Measurements from ENCODE around the gene PTPRE. TPM values are rescaled to one million over a fixed set of nuclear protein-coding genes. Genes with fewer than 3 reads are reported as not detected.

The PTPRE gene
- total RNA-seq, 2 experiments from 2014 or later, result 33.3 to 38.3 TPM

- ChIA-PET CTCF (no interaction called here), POLR2A (no interaction called here)
Observed at GRCh38 chr10:127881262-127881661, 25.6 kb upstream of the PTPRE start.

- ChIA-PET POLR2A (no interaction called here), CTCF (no interaction called here)
Observed at GRCh38 chr10:127882391-127882790, 24.5 kb upstream of the PTPRE start.

- CTCF ChIA-PET, result no interaction called here
Observed at GRCh38 chr10:127882801-127883459, 24.0 kb upstream of the PTPRE start.

DNA sequence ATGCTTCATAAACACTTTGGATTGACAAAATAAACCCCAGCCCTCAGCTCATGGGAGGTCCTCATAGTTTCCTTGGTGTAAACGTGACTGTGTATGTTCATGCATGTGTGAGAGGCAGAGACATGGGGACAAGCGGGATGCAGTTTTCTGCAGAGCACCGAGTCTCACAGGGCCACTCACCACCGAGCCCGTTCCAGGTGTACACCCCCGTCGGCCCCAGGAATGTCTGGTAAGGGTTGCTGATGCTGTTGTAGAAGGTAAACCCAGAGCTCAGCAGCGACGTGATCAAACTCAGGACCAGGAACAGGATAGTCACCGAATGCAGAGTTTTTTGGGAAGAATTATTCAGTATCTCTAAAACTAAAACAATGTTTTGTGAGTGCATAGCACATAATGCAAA is 23.4 kb upstream of the PTPRE start:
- ChIA-PET POLR2A (no interaction called here), CTCF (no interaction called here)

More at GRCh38 chr10:127882801-127883459, 24.0 kb upstream of the PTPRE start:
- POLR2A ChIA-PET, result no interaction called here

DNA sequence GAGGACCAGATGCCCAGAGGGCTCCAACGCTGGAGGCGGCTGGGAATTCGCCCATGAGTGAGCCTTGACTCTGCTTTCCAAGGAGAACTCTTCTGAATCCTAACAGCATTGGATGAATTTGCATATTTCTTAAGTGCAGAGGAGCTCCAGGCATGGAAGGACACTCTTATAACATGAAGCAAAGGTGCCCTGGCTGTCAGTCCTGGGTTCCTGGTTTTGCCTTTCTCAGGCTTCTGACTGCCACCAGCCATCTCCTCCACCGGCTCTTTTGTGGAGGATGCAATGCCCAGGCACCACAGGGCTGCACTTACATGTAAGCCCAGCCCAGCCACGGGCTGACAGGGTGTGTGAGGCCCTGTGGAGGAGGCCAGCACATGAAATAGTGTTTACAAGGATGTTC is 22.4 kb upstream of the PTPRE start:
- CTCF ChIA-PET, result no interaction called here
- POLR2A ChIA-PET, result no interaction called here

GRCh38 chr10:127886371-127887051 is 20.4 kb upstream of the PTPRE start:
- ChIA-PET CTCF (no interaction called here), POLR2A (no interaction called here)

DNA sequence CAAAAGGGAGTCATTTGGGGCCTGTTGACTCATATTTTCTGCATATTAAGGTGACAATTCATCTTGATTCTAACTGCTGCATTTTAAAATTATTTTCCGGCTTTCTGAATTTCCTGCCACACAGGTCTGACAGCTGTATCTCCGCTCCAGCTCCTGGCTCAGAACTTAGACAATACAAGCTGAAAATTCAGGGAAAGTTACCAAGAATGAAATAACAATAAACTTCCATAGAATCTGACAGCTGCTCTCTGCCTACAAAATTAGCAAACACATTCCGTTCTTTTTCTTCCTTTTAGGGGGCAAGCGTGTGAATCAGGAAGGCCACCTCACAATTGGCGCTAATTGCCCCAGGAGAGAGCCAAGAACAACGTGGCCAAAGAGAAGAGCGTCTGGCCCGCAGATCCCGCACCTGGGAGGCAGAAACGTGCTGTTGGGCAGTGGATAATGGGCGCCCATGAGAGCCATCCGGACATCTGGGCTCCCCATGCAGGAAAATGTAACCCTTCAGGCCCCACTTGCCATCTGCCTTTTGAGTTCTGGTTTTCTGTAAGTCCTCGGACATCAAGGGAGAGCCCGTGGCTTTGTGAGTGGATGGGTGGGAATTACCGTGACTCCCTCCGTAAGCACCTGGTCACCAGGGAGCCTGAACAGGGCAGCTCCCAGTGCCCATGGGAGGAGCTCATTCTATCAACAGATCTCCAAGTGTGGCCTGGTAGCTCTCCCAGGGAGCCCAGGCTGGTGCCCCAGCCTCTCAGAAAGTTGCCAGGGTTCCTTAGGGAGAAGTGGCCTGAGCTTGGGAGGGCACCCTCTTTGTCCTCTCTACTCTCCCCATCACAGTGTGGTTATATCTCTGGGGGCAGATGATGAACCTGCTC is 19.1 kb upstream of the PTPRE start:
- ChIA-PET POLR2A (no interaction called here), CTCF (no interaction called here)

DNA sequence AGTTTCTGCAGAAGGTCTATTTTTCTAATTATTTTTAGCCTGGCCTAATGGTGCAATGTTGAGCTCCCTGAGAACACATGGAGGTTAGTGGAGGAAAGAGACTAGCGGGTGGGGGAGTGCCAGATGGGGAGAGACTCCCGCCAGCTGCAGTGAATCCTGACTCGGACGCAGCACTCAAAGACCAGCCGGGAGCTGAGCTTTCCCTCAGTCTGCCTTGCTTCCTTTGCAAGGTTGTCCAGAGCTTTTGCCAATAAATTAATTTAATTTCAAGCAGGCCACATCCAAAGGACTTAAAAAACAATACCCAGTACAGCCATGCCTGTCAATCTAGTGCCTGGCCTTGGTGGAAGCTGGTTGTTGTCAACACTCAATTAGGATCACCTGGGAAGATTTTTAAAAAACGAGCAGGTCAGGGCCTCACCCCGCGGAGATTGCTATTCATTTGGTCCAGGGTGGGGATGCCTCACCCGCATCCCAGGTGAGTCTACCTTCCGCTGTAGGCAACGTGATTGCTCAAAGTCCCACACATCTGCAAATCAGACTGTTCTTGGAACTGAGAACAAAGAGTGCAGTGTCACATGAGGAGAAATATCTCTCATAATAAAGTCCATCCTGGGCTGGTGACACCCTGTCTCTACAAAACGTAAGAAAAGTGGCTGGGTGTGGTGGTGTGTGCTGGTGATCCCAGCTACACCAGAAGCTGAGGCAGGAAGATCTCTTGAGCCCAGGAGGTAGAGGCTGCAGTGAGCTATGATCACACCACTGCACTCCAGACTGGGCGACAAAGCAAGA is 18.2 kb upstream of the PTPRE start:
- CTCF ChIA-PET, result no interaction called here
- POLR2A ChIA-PET, result no interaction called here

GRCh38 chr10:127889605-127890195 is 17.2 kb upstream of the PTPRE start:
- CTCF ChIA-PET, result no interaction called here

DNA sequence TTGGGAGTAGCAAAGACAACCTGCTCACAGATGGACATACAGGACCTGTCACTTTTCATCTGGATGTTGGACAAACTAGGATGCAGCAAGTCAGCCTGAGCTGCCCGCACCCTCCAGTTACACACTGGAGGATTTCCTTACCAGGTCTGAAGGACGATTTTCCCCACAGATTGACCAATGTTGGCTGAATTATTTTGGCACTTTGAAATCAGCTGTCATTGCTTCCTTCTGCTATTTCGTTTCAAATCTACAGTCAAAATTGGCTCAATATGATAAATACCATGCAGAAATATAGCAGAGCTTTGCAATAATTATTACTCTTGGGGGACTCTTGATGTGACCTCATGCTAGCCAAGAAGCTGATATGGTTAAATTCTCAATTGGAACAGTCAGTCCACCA is 16.7 kb upstream of the PTPRE start:
- CTCF ChIA-PET, result no interaction called here
- POLR2A ChIA-PET, result no interaction called here

More at GRCh38 chr10:127889605-127890195, 17.2 kb upstream of the PTPRE start:
- POLR2A ChIA-PET, result no interaction called here

DNA sequence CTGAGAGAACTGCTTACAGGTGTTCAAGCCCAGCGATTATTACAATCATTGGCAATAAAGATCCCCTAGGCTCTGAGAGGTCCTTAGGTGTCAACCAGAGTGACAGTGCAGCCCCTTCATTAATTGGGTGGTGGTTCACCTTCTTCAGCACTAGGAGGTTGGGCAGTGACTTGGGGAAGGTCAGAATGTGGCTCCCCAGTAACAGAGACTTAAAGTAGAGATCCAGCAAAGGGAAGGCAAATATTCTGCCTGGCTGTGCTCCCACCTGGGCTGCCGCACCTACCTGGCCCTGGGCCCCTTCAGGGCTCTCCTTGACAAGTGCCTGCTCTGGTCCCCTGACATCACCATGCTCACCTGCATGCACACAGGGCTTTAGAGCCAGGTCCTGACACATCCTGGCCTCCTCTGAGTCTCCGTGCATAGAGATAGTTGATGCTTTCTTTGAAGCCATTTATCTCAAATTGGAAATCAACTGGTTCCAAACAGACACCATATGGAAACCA is 16.0 kb upstream of the PTPRE start:
- ChIA-PET POLR2A (no interaction called here), CTCF (no interaction called here)

GRCh38 chr10:127892743-127893142 is 14.2 kb upstream of the PTPRE start, which contains the start of gene CLRN3:
TSS of gene CLRN3 (minus strand) at chr10:127892941. CDS start at chr10:127892784, 157 bp downstream.
- CTCF ChIA-PET, result interaction anchor here (1.2 kb wide), 1 partner anchor 39 kb away, joined by 3 read pairs; no protein-coding TSS in a partner anchor
- POLR2A ChIA-PET, result no interaction called here

DNA sequence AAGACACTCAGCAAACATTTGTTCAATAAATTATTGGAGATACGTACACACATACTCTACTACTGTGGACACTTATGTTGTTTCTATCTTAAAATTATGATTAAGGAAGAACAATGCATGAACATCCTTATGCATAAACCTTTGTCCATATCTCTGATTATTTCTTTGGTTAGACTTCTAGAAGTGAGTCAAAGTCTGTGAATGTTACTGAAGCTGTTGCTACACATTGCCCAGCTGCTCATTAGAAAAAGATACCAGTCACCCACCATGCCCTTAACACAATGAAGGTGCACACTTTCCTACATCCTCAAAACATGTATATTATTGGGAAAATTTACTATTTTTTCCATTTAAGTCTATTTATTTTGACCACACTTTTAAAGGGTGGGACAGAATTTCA is 12.8 kb upstream of the PTPRE start:
- CTCF ChIA-PET, result interaction anchor here (0.9 kb wide), 1 partner anchor 13 kb away, joined by 3 read pairs; the partner anchor contains the start of gene PTPRE
- POLR2A ChIA-PET, result no interaction called here

- POLR2A ChIA-PET, result no interaction called here
- CTCF ChIA-PET, result no interaction called here
Observed at GRCh38 chr10:127896590-127896989, 10.3 kb upstream of the PTPRE start.

GRCh38 chr10:127897177-127897576 is 9.7 kb upstream of the PTPRE start:
- ChIA-PET CTCF (no interaction called here), POLR2A (no interaction called here)

- CTCF ChIA-PET, result interaction anchor here (1.3 kb wide), 1 partner anchor 111 kb away, joined by 4 read pairs; no protein-coding TSS in a partner anchor
- POLR2A ChIA-PET, result no interaction called here
Observed at GRCh38 chr10:127899766-127900387, 7.0 kb upstream of the PTPRE start.

GRCh38 chr10:127903789-127904188 is 3.1 kb upstream of the PTPRE start:
- ChIA-PET CTCF (no interaction called here), POLR2A (no interaction called here)

DNA sequence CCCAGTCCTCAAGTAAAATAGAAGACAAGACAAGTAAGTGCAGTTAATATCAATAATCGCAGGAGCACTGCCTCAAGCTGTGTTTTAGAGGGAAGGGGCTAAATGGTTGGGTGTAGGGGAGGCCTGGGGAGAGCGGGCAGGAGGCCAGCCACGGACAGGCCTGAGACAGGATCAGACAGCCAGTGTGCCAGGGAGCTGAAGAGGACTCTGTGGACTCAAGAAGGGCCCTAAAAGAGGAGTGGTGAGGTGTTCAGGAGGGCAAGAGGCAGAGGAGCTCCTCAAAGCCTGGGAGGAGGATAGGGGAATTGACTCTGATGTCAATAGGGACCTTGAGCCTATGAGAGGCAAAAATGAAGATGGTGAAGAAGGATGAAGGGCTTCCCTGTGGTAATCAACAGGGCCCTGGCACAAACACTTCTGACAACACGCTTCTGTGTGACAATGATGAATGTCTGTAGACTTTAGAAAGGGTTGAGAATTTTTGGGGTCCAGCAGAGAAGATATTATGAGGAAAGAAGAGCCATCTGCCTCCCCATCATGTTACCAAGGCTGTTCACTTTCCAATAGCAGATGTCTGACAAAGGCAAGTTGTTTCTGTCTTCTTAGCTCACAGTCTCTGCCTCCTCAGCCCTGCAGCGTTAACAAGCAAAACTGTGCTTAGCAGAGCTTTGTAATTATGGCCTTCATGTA is 2.4 kb upstream of the PTPRE start:
- POLR2A ChIA-PET, result no interaction called here
- CTCF ChIA-PET, result interaction anchor here (0.6 to 5.3 kb wide), 4 partner anchors 9 to 226 kb away, joined by 3 to 95 read pairs (median 4); no protein-coding TSS in a partner anchor

Data from activated CD8-positive, alpha-beta memory T cell treated with anti-CD3 and anti-CD28 coated beads for 36 hours (primary cell).